ENCODE measurements around the gene LRP8. TPM values are rescaled to one million over a fixed set of nuclear protein-coding genes. Genes with fewer than 3 reads are reported as not detected.

The LRP8 gene
- total and polyA plus RNA-seq, 2 donors (not counting 3 experiments of a cell fraction or from before 2014, with no cell fraction given): 40.9 to 62.2 TPM

DNA sequence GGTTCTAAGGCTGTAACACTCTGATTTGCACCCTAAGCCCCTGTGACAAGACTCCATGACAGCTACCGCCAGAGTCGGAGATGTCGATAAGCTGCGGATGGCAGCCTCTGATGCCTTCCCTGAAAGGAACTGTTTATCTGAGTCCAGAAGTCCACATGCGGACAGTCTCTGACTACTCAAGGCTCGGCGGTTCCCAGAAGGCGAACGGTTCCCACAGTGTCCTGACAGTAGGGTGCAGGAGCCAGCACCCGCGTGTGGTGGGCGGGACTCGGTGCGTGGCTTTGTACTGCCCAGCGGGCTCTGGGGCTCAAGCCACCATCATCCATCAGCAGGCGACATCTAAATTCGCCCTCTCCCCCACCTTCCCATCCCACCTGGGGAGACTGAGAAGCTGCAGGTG lies 30.7 kb downstream of the LRP8 start:
- Histone ChIP-seq H3K9ac (replicated peaks; ENCODE audit: extremely low read depth, insufficient read depth, low read length) (no peak overlapping the region), H4K20me1 (replicated peaks; ENCODE audit: control insufficient read depth, extremely low read depth, insufficient read depth, low read length) (no peaks in the 10 kb centered on the region), H3K9me1 (replicated peaks; ENCODE audit: control insufficient read depth, extremely low read depth, insufficient read depth, low read length) (no peaks in the 10 kb centered on the region), H3K4me3 (replicated peaks in 1 of 3; ENCODE audit: insufficient read depth in 1 of 3, low read depth in 1 of 3, low read length in 3 of 3) (no peak overlapping the region), H3K4me2 (ENCODE audit: insufficient read depth, low read length) (no peak overlapping the region), H3K9me3 (replicated peaks; ENCODE audit: control insufficient read depth, insufficient read depth, low read length) (no peaks in the 10 kb centered on the region), H3K27me3 (ENCODE audit: control insufficient read depth in 2 of 2, insufficient read depth in 2 of 2, low read length in 2 of 2) (no peaks in the 10 kb centered on the region), H3K79me2 (ENCODE audit: control insufficient read depth, insufficient read depth, low read length) (peaks cover 54% of the 10 kb centered on the region), H3K27ac (ENCODE audit: insufficient read depth, low read depth, low read length) (no peak overlapping the region), H3K36me3 (ENCODE audit: control insufficient read depth in 2 of 2, extremely low read depth in 1 of 2, insufficient read depth in 2 of 2, low read length in 2 of 2) (no peaks in the 10 kb centered on the region), H3K4me1 (ENCODE audit: control insufficient read depth, extremely low read depth, insufficient read depth, low read length) (peaks cover 24% of the 10 kb centered on the region), H2AFZ (ENCODE audit: low read depth, low read length) (no peak overlapping the region)
- DNase-seq (ENCODE audit: low read depth, low spot score) (no peak), FAIRE-seq (no peak)
- ChIA-PET CTCF (interaction anchor here (0.6 kb wide), 1 partner anchor 15 kb away, joined by 3 read pairs; no protein-coding TSS in a partner anchor), POLR2A (no interaction called here)
- BruUV-seq (replicated peaks): no TSS peak
- dilution Hi-C loops (cut with MboI; ENCODE audit: extremely low pct_ligation_motif_present, low sequenced_read_pairs): no loop called here
- TF ChIP-seq GATA2 (IDR thresholded peaks at IDR 0.05; ENCODE audit: insufficient read depth, insufficient read length, low read depth, low read length) (no peak), POLR2AphosphoS5 (IDR thresholded peaks at IDR 0.05; ENCODE audit: insufficient read depth, low read depth, low read length) (no peak), MYC (IDR thresholded peaks at IDR 0.05; ENCODE audit: low read depth, low read length) (no peak), CTCF (IDR thresholded peaks at IDR 0.05; ENCODE audit: extremely low read depth in 1 of 2, insufficient read depth in 1 of 2, low read depth in 1 of 2, low read length in 2 of 2) (no peak), POLR2A (IDR thresholded peaks at IDR 0.05; ENCODE audit: low read depth, low read length) (no peak), JUN (IDR thresholded peaks at IDR 0.05; ENCODE audit: borderline replicate concordance, insufficient read depth, insufficient read length, low read depth) (no peak), FOS (IDR thresholded peaks at IDR 0.05; ENCODE audit: borderline replicate concordance, insufficient read depth, low read length) (no peak), EZH2 (IDR thresholded peaks at IDR 0.05; ENCODE audit: borderline replicate concordance, low read depth, low read length, severe bottlenecking) (no peak)
- TF ChIP-seq, protein P1, sequence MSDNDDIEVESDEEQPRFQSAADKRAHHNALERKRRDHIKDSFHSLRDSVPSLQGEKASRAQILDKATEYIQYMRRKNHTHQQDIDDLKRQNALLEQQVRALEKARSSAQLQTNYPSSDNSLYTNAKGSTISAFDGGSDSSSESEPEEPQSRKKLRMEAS (IDR thresholded peaks at IDR 0.05; ENCODE audit: insufficient read depth, insufficient read length): no peak
- intact Hi-C loops (cut with micrococcal nuclease): no loop called here
